Tibial artery (tissue), 4 donors: ENCODE data around the gene NRBF2.
"Not testable (repeated sequence)": the region's sequence is repeated elsewhere in the genome, so short reads cannot be mapped to it uniquely, and the experiment has no call there.

Experiments
- DNase-seq, 2 donors: peaks; one replicate each; pipeline ENCODE4 v3.0.0-alpha.2; 2019
- H3K27ac ChIP-seq, 2 donors: fragments of 200-600 bp; sonication (generic) in 1 of 2; 1 replicate in 1 of 2; 2 replicates in 1 of 2; pipeline ENCODE4 v1.5.1; 2018 to 2019; ENCODE audit warnings: mild to moderate bottlenecking in 1 of 2
- H3K27me3 ChIP-seq, 2 donors: fragments of 200-600 bp; sonication (generic) in 1 of 2; one replicate each; pipeline versions ENCODE4 v1.5.1 to v1.6.0; 2016 to 2019
- H3K36me3 ChIP-seq, 3 donors: fragments of 200-600 bp; sonication (generic) in 2 of 3; one replicate each; pipeline ENCODE4 v1.5.1; 2016 to 2019; ENCODE audit warnings: mild to moderate bottlenecking in 2 of 3
- H3K4me1 ChIP-seq, 4 donors: fragments of 200-600 bp; sonication (generic) in 2 of 4; 1 replicate in 3 of 4; 2 replicates in 1 of 4; pipeline ENCODE4 v1.5.1; 2016 to 2019
- H3K4me3 ChIP-seq, 2 donors: fragments of 200-600 bp; sonication (generic) in 1 of 2; 1 replicate in 1 of 2; 2 replicates in 1 of 2; pipeline ENCODE4 v1.5.1; 2018 to 2019; ENCODE audit warnings: mild to moderate bottlenecking in 2 of 2
- H3K9me3 ChIP-seq, 3 donors: fragments of 200-600 bp; sonication (generic) in 1 of 3; one replicate each; pipeline ENCODE4 v1.5.1; 2016 to 2019
- CTCF ChIP-seq, 2 experiments: fragments of 200-600 bp in 1 of 2; fragments of 450-650 bp in 1 of 2; IDR thresholded peaks; one replicate each; pipeline ENCODE4 v1.5.1; 2017 to 2019; ENCODE audit warnings: antibody characterized with exemption in 2 of 2, mild to moderate bottlenecking in 1 of 2, moderate library complexity in 1 of 2
- intact Hi-C: fragments of 100-400 bp; cut with DNase I; formaldehyde crosslinking; loops from one replicate; pipeline ENCODE4 v1.15.0; 2023; ENCODE audit warnings: low total_unique reads

Gene NRBF2

GRCh38 chr10:63133056-63133820 lies at the start of gene NRBF2:
NRBF2 (plus strand) TSS chr10:63133328; CDS start chr10:63133471, 143 bp downstream.
- no peaks in the 10 kb centered on the region for H3K27me3 ChIP-seq
- intact Hi-C loops: loop anchor here (10.0 kb wide), 1 partner anchor 318 kb away; the partner anchor contains the start of gene EGR2
- H3K4me3 ChIP-seq: peak within 1 kb of the TSS; percentile 84 to 96
- H3K4me1 ChIP-seq: peaks cover 0 to 24% (median 16%) of the 10 kb centered on the region in 4 donors
- no peak for TF ChIP-seq CTCF (IDR thresholded peaks at IDR 0.05)
- DNase-seq: peak; percentile 96 to 98
- H3K36me3 ChIP-seq: no peaks in the 10 kb centered on the region
- peak within 1 kb of the TSS; percentile 93 for H3K27ac ChIP-seq
- no peaks in the 10 kb centered on the region for H3K9me3 ChIP-seq

GRCh38 chr10:63083406-63083805 lies 49.7 kb upstream of the NRBF2 start:
- H3K36me3 ChIP-seq, H3K27me3 ChIP-seq, H3K4me3 ChIP-seq, H3K9me3 ChIP-seq, H3K27ac ChIP-seq, DNase-seq, intact Hi-C loops: not testable (repeated sequence)
- peaks cover 0 to 18% (median 5%) of the 10 kb centered on the region in 4 donors for H3K4me1 ChIP-seq

DNA sequence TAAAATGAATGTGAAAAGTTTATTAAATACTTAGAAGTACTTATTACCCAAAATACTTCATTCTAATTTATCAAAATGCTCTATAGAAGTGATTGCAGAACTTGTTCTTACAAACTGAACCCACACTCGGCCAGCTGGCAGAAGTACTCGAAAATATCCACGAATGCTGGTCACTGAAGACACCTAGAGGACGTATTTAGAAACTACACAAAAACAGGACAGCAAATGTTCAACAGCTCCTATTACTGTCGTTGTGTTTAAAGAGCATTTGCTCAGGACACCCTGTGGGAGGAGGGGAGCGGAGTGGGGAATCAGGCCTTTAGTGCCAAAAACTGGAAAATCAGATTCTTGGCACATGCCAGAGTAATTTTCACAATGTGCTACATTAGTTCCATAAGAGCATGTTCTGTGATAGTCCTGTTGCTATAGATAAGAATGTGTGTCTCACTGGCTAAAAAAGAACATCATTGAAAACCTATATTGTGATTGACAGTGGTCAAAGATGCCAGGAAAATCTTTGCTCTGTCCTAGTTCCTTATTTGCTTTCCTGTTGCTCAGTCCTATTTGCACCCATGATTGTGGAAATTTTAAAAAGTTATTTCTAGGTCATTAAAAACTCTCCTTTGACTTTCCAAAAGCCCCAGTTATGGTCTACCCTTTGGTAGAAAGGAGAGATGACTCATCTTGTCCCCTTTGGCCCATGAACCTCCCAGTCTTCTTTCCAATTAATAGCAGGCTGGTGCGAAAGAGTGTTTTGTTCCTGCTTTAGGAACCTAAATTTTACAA lies 49.0 kb upstream of the NRBF2 start:
- peak; percentile 60 to 77 for TF ChIP-seq CTCF (IDR thresholded peaks at IDR 0.05)
- H3K4me1 ChIP-seq: peaks cover 0 to 18% (median 5%) of the 10 kb centered on the region in 4 donors
- H3K27ac ChIP-seq: no peak overlapping the region
- DNase-seq: peak; percentile 69 to 74
- intact Hi-C loops: no loop called here
- H3K9me3 ChIP-seq: no peaks in the 10 kb centered on the region
- no peaks in the 10 kb centered on the region for H3K27me3 ChIP-seq
- no peaks in the 10 kb centered on the region for H3K36me3 ChIP-seq
- no peak overlapping the region for H3K4me3 ChIP-seq

- TF ChIP-seq CTCF (IDR thresholded peaks at IDR 0.05): no peak
- Histone ChIP-seq H3K27ac (no peak overlapping the region), H3K27me3 (no peaks in the 10 kb centered on the region), H3K4me1 (peaks cover 0 to 18% (median 5%) of the 10 kb centered on the region in 4 donors), H3K4me3 (no peak overlapping the region), H3K36me3 (no peaks in the 10 kb centered on the region), H3K9me3 (no peaks in the 10 kb centered on the region)
- intact Hi-C loops: no loop called here
- DNase-seq: no peak
Measured at GRCh38 chr10:63084690-63085382, 48.3 kb upstream of the NRBF2 start.

GRCh38 chr10:63093227-63093626 lies 39.9 kb upstream of the NRBF2 start:
- TF ChIP-seq CTCF (IDR thresholded peaks at IDR 0.05): no peak
- no peaks in the 10 kb centered on the region for H3K27me3 ChIP-seq
- H3K36me3 ChIP-seq: no peaks in the 10 kb centered on the region
- no peaks in the 10 kb centered on the region for H3K4me1 ChIP-seq
- H3K4me3 ChIP-seq: no peak overlapping the region
- intact Hi-C loops: no loop called here
- H3K27ac ChIP-seq: no peak overlapping the region
- no peaks in the 10 kb centered on the region for H3K9me3 ChIP-seq
- DNase-seq: no peak
